NT2/D1 (cell line): ENCODE results near the gene FRMD5.

Experiments used
- SUZ12 ChIP-seq: IDR thresholded peaks from 2 replicates; pipeline ENCODE4 v1.6.1; 2011; ENCODE audit not compliant: insufficient read length, insufficient read depth; ENCODE audit errors: extremely low read depth
- YY1 ChIP-seq: IDR thresholded peaks from 2 replicates; pipeline ENCODE4 v1.6.1; 2011; ENCODE audit not compliant: insufficient read length, insufficient read depth
- ZNF274 ChIP-seq: IDR thresholded peaks from 2 replicates; pipeline ENCODE4 v1.6.1; 2011; ENCODE audit warnings: mild to moderate bottlenecking, low read depth, low read length

- TF ChIP-seq YY1 (no peak), ZNF274 (no peak), SUZ12 (no peak)
Observed at GRCh38 chr15:43903864-43904290, 291.2 kb downstream of the FRMD5 start.
